GM18505 (cell line): ENCODE data around the gene UNC93A.
"Not testable (repeated sequence)": the region's sequence is repeated elsewhere in the genome, so short reads cannot be mapped to it uniquely, and the experiment has no call there.

Experiments
- ATAC-seq: cut with Tn5 transposase; IDR thresholded peaks from one replicate; pipeline ENCODE4 v1.9.1; 2021; ENCODE audit not compliant: unreplicated experiment
- POLR2A ChIP-seq: IDR thresholded peaks from 4 replicates; pipeline ENCODE4 v1.6.1; 2011; ENCODE audit warnings: borderline replicate concordance; ENCODE audit not compliant: insufficient read depth, insufficient read length; ENCODE audit errors: extremely low read depth

UNC93A gene

DNA sequence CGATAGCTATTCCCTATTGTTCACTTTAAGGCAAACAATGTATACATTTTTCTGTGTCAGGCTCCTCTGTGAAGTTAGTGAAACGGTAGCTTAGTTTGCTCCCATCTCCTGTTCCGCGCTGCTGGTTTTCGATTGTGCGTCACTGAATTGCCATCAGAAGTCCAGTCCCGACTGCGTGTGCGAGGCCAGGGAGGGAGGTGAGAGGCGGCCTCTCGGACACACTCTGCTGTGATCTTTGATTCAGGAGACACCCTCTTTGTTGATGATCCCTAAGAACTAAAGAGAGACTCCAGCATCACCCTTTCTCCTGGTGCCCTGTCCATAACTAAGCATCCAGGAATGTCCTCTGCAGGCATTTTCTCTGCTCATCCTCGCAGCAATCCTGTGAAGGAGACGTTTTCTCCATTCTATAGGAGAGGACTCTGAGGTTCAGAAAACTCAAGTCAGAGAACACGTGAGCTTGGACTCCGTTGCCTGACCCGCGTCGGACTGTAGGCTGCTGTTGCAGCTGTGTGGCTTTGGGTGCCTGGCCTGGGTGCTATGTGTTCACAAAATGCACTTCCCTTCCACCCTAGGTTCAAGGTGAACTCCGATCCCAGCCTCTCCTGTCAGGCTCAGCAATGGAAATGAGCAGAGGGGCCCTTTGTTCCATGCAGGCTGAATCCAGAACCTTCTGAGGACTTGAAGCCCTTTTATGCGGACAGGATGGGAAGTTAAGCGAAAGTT is 24.1 kb upstream of the UNC93A start:
- ATAC-seq, result no peak
- no peak for TF ChIP-seq POLR2A

DNA sequence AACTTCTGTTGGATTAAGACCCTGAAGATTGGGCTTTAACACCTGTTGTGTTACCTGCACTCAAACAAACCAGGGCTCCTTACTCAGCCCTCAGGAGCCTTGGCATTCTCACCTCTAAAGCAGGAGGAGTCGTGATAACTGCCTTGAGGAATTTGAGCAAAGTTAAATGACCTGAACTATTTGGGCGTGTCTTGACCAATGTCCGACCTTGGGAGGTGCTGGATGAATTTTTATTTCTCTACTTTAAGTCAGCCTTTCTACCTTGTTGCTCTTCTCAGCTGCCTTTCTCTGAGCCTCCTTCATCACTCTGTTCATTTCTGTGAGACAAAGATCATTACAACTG is 23.6 kb upstream of the UNC93A start:
- not testable (repeated sequence) for ATAC-seq

- TF ChIP-seq POLR2A, result no peak
- ATAC-seq, result no peak
Observed at GRCh38 chr6:167267921-167268401, 23.2 kb upstream of the UNC93A start.

DNA sequence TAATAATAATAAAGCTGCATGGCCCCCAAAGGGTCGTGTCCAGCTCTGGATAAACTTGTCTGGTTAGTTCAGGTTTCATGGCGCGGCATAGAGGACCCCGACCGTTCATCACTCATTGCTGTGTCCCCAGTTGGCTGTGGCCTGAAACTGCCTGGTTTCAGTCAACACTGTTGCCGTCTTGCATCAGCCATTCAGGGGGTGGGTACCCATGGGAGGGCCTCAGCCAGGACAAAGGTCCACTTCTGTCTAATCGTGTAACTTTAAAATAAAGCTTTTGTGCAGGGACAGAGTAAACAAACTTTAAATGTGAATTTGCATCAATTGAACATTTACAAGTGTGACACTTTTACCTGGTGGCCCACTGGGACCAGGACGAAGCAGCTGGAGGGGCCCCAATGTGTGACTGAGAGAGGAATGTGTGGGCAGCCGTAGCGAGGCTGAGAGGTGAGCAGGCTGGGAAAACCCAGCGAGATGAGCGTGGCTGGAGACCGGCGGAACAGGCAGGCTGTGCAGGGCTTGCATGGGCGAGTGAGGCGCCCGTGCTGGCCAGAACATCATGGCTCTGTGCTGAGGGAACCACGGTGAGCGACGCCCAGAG is 22.3 kb upstream of the UNC93A start:
- ATAC-seq, result no peak
- no peak for TF ChIP-seq POLR2A

DNA sequence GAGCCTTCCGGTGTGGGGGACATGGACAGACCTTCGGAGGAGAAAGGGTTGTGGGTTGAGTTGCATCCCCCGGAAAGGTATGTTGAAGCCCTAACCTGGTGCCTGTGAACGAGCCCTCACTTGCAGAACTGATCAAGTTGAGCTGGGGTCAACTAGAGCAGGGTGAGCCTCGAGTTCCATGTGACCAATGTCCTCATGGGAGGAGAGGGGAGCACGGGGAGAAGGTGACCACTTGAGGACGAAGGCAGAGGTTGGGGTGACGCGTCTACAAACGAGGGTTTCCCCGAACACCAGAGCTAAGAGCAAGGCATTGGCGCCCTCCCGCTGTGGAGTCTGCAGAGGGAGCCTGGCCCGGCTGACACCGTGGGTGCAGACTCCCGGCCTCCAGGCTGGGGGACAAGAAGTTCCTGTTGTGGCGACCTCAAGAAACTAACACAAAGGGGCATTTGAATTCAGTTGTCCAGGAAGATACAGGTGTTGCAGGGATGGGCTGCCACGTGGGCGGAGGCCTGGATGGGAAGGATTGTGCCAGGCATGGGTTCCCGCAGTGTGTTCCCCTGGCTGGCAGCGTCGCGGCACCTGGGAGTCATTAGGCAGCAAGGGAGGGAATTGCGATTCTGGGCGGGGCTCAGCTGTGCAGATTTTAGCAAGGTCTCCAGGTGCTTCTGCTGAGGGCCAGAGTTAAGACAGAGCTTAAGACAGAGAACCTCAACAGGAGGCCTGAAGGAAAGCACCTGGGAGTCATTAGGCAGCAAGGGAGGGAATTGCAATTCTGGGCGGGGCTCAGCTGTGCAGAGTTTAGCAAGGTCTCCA is 20.4 kb upstream of the UNC93A start:
- no peak for ATAC-seq
- no peak for TF ChIP-seq POLR2A

GRCh38 chr6:167272151-167272550 is 19.0 kb upstream of the UNC93A start:
- TF ChIP-seq POLR2A, result no peak
- no peak for ATAC-seq

DNA sequence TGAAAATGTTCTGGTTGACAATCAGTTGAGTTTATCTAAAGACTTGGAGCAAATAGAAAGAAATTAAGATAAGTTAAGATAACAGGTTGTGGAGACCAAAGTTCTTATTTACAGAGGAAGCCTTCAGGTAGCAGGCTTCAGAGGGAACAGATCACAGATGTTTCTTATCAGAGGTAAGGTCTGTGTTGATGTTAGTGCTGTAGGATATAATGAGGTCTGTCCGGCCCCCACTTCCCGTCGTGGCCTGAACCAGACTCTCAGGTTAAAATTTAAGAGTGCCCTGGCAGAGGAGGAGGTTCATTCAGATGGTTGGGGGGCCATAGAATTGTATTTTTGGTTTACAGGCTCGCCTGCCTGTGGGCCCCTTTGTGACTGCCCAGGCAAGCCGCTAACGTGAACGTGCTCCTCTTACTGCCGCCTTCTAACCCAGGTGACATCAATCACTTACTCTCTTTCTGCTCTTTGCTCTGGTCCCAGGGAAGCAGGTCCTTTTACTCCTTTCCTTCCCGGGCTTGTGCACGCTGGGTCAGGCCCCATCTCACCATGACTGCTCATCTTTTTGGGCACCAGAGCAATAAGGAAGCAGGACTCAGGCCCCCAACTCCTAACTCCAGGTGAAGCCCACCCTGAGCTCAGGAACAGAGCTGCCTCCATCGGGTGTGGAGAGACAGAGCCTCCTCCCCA is 18.3 kb upstream of the UNC93A start:
- TF ChIP-seq POLR2A, result no peak
- no peak for ATAC-seq

- no peak for TF ChIP-seq POLR2A
Observed at GRCh38 chr6:167274270-167274669, 16.8 kb upstream of the UNC93A start.

GRCh38 chr6:167275001-167275400 is 16.1 kb upstream of the UNC93A start:
- no peak for TF ChIP-seq POLR2A
- ATAC-seq, result no peak

More at GRCh38 chr6:167274270-167274669, 16.8 kb upstream of the UNC93A start:
- no peak for ATAC-seq

- no peak for TF ChIP-seq POLR2A
- no peak for ATAC-seq
Observed at GRCh38 chr6:167275436-167275835, 15.7 kb upstream of the UNC93A start.

DNA sequence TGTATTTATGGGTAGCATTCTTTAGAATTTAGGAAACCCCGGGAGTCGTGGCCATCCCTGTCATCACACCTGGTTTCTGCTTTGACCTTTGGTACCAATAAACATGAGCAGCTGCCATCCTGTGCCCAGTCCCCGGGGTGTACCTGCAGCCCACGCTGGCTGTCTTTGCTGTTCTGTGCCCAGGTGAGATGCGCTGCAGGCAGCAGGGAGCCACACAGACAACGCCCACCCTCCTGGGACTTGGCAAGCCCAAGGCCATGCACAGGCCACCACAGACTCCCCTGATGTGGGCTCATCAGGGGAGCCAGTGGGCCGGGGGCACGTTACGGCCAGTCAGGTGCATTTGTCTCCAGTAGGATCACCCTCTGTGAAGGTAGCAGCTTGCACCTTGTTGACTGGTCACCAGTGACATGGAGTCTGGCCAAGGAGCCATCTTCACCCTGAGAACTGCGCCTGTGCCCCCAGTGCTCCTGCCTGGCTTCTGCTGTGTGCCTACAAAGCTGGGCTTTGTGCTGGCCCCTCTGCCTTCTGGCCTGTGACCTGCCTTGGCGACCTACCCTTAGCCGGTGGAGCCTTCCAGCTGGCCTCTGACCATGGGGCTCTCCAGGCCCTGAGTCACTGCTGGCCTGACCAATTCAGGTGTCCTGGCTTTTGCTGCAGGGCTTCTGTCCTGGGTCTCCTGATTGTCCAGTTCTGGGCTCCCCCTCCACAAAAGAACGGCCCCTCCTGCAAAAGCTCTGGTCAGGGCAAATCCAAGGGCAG is 14.2 kb upstream of the UNC93A start:
- TF ChIP-seq POLR2A, result no peak
- ATAC-seq, result no peak

DNA sequence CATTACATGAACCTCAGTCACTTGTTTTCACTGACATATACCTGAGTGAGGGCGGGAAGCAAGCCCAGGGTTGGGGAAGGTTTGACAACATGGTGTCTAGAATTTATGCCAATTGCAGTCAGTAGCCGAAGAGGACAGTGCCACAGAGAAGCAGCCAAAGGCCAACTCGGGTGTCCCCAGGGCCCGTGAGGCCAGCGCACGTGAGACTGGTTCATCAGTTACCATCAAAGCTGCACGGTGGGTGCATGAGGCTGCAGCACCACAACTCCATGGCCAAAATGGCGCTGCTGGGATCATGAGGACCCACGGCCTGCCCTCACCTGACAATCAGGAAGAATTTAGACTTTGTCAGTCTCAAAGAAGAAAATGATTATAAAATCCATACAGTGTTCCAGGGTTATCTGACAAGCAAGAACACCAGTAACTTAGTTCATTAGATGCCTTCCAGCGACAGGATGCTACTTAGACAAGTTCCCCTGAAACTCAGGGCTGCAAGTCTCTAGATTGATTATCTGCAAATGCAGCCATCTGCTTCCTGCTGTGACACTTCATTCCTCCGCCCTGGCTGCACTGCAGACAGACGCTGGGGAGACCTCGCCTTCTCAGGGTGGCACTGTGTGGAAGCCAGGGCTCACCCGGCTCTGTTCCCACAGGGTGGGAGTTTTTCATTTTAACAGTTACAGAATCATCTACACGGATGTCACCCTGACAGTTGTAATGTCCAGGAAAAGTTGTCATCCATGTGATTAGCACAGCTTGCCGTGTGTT is 12.8 kb upstream of the UNC93A start:
- ATAC-seq, result not testable (repeated sequence)

GRCh38 chr6:167279766-167280446 is 11.2 kb upstream of the UNC93A start:
- no peak for TF ChIP-seq POLR2A
- no peak for ATAC-seq

GRCh38 chr6:167280466-167280865 is 10.6 kb upstream of the UNC93A start:
- not testable (repeated sequence) for ATAC-seq
